Measurements from ENCODE around the gene STRBP.
A peak's percentile ranks its signal among the peaks of the same experiment; 100 is the strongest.

Gene STRBP

DNA sequence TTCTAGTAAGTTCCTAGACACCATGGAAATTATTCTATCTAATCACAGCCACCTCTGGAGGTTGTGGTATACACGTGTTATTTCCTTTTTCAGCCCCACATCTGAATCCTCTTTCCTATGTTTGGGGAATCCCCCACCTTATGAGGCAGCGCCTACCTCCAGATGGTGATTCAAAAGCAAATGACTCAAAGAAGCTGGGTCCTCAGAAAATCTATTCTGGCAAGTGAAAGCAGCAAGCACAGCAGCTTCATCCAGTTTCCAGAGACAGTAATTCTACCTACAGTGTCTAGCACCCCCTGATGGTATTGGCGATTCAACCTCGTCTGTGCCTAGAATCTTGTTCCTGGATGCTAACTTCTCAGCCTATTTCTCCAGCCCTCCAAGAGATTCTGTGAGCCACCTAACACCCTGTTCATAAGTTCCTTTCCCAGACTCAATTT lies 43.0 kb downstream of the STRBP start:
- Histone ChIP-seq H3K27ac (ENCODE audit: low read length) (no peak overlapping the region), H3K9ac (ENCODE audit: low read depth, low read length) (no peak overlapping the region), H2AFZ (ENCODE audit: low read depth, low read length) (no peak overlapping the region), H3K9me3 (ENCODE audit: insufficient read depth, low read length, severe bottlenecking) (no peaks in the 10 kb centered on the region), H3K4me3 (ENCODE audit: low read depth in 1 of 2, low read length in 2 of 2) (no peak overlapping the region), H3K4me2 (ENCODE audit: insufficient read depth, low read length) (no peak overlapping the region), H4K20me1 (ENCODE audit: insufficient read depth, low read length) (peaks cover 14% of the 10 kb centered on the region; the same call in 1 of the 2 replicates), H3K4me1 (ENCODE audit: insufficient read depth, low read length) (no peaks in the 10 kb centered on the region), H3K36me3 (ENCODE audit: insufficient read depth, low read length) (no peaks in the 10 kb centered on the region), H3K79me2 (ENCODE audit: insufficient read depth, low read length) (no peaks in the 10 kb centered on the region), H3K27me3 (ENCODE audit: insufficient read depth, low read length, poor library complexity) (no peaks in the 10 kb centered on the region)
- DNase-seq, result peak; percentile 14
- TF ChIP-seq, protein P1, sequence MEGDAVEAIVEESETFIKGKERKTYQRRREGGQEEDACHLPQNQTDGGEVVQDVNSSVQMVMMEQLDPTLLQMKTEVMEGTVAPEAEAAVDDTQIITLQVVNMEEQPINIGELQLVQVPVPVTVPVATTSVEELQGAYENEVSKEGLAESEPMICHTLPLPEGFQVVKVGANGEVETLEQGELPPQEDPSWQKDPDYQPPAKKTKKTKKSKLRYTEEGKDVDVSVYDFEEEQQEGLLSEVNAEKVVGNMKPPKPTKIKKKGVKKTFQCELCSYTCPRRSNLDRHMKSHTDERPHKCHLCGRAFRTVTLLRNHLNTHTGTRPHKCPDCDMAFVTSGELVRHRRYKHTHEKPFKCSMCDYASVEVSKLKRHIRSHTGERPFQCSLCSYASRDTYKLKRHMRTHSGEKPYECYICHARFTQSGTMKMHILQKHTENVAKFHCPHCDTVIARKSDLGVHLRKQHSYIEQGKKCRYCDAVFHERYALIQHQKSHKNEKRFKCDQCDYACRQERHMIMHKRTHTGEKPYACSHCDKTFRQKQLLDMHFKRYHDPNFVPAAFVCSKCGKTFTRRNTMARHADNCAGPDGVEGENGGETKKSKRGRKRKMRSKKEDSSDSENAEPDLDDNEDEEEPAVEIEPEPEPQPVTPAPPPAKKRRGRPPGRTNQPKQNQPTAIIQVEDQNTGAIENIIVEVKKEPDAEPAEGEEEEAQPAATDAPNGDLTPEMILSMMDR (IDR thresholded peaks at IDR 0.05; ENCODE audit: borderline replicate concordance, extremely low read depth, low read length, poor library complexity, severe bottlenecking), result peak; percentile 43
- TF ChIP-seq EZH2 (IDR thresholded peaks at IDR 0.05; ENCODE audit: borderline replicate concordance, low read depth, low read length, severe bottlenecking), result no peak
- peak; percentile 47; the same call in 2 of the 3 replicates for ATAC-seq (ENCODE audit: insufficient read depth, low read depth)

DNA sequence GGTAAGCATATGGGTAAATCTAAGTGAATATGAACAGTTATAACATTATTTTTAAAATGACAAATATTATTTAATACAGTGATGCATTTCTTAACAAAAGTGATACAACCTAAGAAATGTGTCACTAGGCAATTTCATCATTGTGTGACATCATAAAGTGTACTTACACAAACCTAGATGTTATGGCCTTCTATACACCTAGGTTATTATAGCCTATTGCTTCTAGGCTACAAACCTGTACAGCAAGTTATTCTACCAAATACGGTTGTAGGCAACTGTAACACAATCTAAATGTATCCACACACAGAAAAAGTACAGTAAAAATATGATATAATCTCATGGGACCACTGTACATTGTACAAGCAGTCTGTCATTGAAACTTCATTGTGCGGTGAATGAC lies 48.3 kb downstream of the STRBP start:
- no peaks in the 10 kb centered on the region for H3K79me2 ChIP-seq (ENCODE audit: insufficient read depth, low read length)
- H3K9ac ChIP-seq (ENCODE audit: low read depth, low read length), result no peak overlapping the region
- no peaks in the 10 kb centered on the region for H3K27me3 ChIP-seq (ENCODE audit: insufficient read depth, low read length, poor library complexity)
- TF ChIP-seq EZH2 (IDR thresholded peaks at IDR 0.05; ENCODE audit: borderline replicate concordance, low read depth, low read length, severe bottlenecking), result no peak
- TF ChIP-seq, protein P1 (IDR thresholded peaks at IDR 0.05; ENCODE audit: borderline replicate concordance, extremely low read depth, low read length, poor library complexity, severe bottlenecking), result no peak
- ATAC-seq (ENCODE audit: insufficient read depth, low read depth), result no peak
- no peak overlapping the region for H3K4me3 ChIP-seq (ENCODE audit: low read depth in 1 of 2, low read length in 2 of 2)
- no peak overlapping the region for H3K27ac ChIP-seq (ENCODE audit: low read length)
- H2AFZ ChIP-seq (ENCODE audit: low read depth, low read length), result no peak overlapping the region
- DNase-seq, result no peak
- no peaks in the 10 kb centered on the region for H3K9me3 ChIP-seq (ENCODE audit: insufficient read depth, low read length, severe bottlenecking)
- H3K4me1 ChIP-seq (ENCODE audit: insufficient read depth, low read length), result no peaks in the 10 kb centered on the region
- H3K4me2 ChIP-seq (ENCODE audit: insufficient read depth, low read length), result no peak overlapping the region
- peaks cover 10% of the 10 kb centered on the region; the same call in 1 of the 2 replicates for H4K20me1 ChIP-seq (ENCODE audit: insufficient read depth, low read length)
- H3K36me3 ChIP-seq (ENCODE audit: insufficient read depth, low read length), result no peaks in the 10 kb centered on the region

DNA sequence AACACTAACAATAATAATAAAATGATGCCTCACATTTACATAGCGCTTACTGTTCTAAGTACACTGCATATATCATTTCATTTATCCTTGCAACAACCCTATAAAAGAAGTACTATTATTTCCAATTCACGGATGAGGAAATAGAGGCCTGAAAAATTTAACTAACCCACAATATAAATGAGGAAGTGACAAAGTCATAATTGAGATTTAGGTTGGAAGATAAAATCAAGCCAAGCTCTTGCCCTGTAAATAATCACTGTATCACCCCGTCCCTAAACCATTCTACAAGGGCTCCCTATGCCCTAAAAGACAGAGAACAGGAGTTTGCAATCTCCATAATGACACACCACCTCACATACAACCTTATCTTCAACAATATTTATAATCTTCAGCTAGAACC lies 49.6 kb downstream of the STRBP start:
- DNase-seq (no peak), ATAC-seq (ENCODE audit: insufficient read depth, low read depth) (no peak)
- Histone ChIP-seq H2AFZ (ENCODE audit: low read depth, low read length) (no peak overlapping the region), H3K79me2 (ENCODE audit: insufficient read depth, low read length) (no peaks in the 10 kb centered on the region), H3K27me3 (ENCODE audit: insufficient read depth, low read length, poor library complexity) (no peaks in the 10 kb centered on the region), H3K4me1 (ENCODE audit: insufficient read depth, low read length) (no peaks in the 10 kb centered on the region), H4K20me1 (ENCODE audit: insufficient read depth, low read length) (peaks cover 8% of the 10 kb centered on the region; the same call in 1 of the 2 replicates), H3K9me3 (ENCODE audit: insufficient read depth, low read length, severe bottlenecking) (no peaks in the 10 kb centered on the region), H3K9ac (ENCODE audit: low read depth, low read length) (no peak overlapping the region), H3K4me3 (ENCODE audit: low read depth in 1 of 2, low read length in 2 of 2) (no peak overlapping the region), H3K27ac (ENCODE audit: low read length) (no peak overlapping the region), H3K4me2 (ENCODE audit: insufficient read depth, low read length) (no peak overlapping the region), H3K36me3 (ENCODE audit: insufficient read depth, low read length) (no peaks in the 10 kb centered on the region)
- TF ChIP-seq, protein P1 (IDR thresholded peaks at IDR 0.05; ENCODE audit: borderline replicate concordance, extremely low read depth, low read length, poor library complexity, severe bottlenecking), result no peak
- no peak for TF ChIP-seq EZH2 (IDR thresholded peaks at IDR 0.05; ENCODE audit: borderline replicate concordance, low read depth, low read length, severe bottlenecking)
